Activated CD8-positive, alpha-beta memory T cell treated with anti-CD3 and anti-CD28 coated beads, Interleukin-2, amount 50 U/mL, for 1 hour (primary cell): Measurements from ENCODE around the gene OR5A1.

Experiments
- DNase-seq: peaks from one replicate; pipeline ENCODE4 v3.0.0-alpha.2; 2020; ENCODE audit errors: extremely low read depth

OR5A1 gene

DNA sequence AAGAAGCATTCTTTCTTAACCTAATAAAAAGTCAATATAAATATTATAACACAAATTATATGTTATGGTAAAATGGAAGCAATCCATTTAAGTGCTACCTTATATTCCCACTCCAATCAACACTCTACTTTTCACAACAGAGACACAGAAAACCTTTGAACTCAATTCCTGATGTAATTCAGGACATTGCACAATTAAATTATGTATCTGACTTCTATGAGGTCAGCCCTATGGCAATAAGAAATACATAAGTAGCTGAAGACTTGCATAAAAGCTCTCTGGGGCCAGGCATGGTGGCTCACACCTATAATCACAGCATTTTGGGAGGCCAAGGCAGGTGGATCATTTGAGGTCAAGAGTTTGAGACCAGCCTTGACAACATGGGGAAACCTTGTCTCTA, 43.6 kb downstream of the OR5A1 start:
- no peak for DNase-seq

DNA sequence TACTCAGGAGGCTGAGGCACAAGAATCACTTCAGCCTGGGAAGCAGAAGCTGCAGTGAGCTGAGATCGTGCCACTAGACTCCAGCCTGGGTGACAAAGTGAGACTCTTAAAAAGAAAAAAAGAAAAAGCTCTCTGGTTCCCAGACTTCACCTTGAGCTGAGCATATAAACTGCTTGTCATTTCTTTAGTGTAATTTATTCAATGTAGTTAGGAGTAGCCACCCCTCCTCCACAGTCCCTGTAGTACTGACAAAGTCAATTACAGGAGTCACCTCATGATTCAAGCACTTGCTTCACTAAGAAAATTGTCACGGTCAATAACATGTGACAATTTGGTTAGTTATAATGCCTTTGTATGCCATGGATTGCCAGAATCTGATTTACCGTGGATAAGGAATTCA, 44.1 kb downstream of the OR5A1 start:
- no peak for DNase-seq
